Right renal cortex interstitium (tissue), 3 donors: ENCODE measurements around the gene GSTCD. TPM values are rescaled to one million over a fixed set of nuclear protein-coding genes. Genes with fewer than 3 reads are reported as not detected.
"Not testable (repeated sequence)": the region's sequence is repeated elsewhere in the genome, so short reads cannot be mapped to it uniquely, and the experiment has no call there.

Experiments used
- DNase-seq, 3 donors: peaks; one replicate each; pipeline ENCODE4 v3.0.0-alpha.2; 2013; ENCODE audit warnings: low read depth in 3 of 3, low spot score in 2 of 3
- polyA plus RNA-seq, 3 donors: library from polyadenylated mRNA; unstranded; fragments of 120-200 nt; gene quantifications; one replicate each; pipeline ENCODE4 v1.2.1, GENCODE V29; 2013; ENCODE audit not compliant: insufficient read length in 3 of 3

The GSTCD gene
- 10 to 100 TPM; 16.1 to 19.8 (median 16.3) TPM for polyA plus RNA-seq

- DNase-seq: peak; percentile 89 to 91 (median 91)
Measured at GRCh38 chr4:105708181-105709080, at the start of gene GSTCD, which contains the start of gene INTS12. GSTCD (plus strand) TSS chr4:105708784; CDS start chr4:105717614, 8,830 bp downstream. INTS12 (minus strand) TSS chr4:105708689; CDS start chr4:105700005, 8,684 bp downstream.

GRCh38 chr4:105659190-105659589, 49.4 kb upstream of the GSTCD start:
- DNase-seq: no peak

GRCh38 chr4:105661028-105661427, 47.6 kb upstream of the GSTCD start:
- DNase-seq: no peak

- DNase-seq: no peak
Measured at GRCh38 chr4:105662935-105663675, 45.5 kb upstream of the GSTCD start.

GRCh38 chr4:105666693-105667092, 41.9 kb upstream of the GSTCD start:
- DNase-seq: no peak

GRCh38 chr4:105670684-105671083, 37.9 kb upstream of the GSTCD start:
- DNase-seq: no peak

GRCh38 chr4:105671301-105671700, 37.3 kb upstream of the GSTCD start:
- DNase-seq: no peak

- DNase-seq: no peak
Measured at GRCh38 chr4:105674011-105674410, 34.6 kb upstream of the GSTCD start.

GRCh38 chr4:105677709-105678108, 30.9 kb upstream of the GSTCD start:
- DNase-seq: no peak

GRCh38 chr4:105679186-105679585, 29.4 kb upstream of the GSTCD start:
- no peak for DNase-seq

- no peak for DNase-seq
Measured at GRCh38 chr4:105683038-105683437, 25.5 kb upstream of the GSTCD start.

- no peak for DNase-seq
Measured at GRCh38 chr4:105686571-105686970, 22.0 kb upstream of the GSTCD start.

- DNase-seq: not testable (repeated sequence)
Measured at GRCh38 chr4:105694812-105695211, 13.8 kb upstream of the GSTCD start.

GRCh38 chr4:105695832-105696231, 12.8 kb upstream of the GSTCD start:
- DNase-seq: not testable (repeated sequence)

- no peak for DNase-seq
Measured at GRCh38 chr4:105698607-105699006, 10.0 kb upstream of the GSTCD start.

- no peak for DNase-seq
Measured at GRCh38 chr4:105707782-105708180, 803 bp upstream of the GSTCD start.

GRCh38 chr4:105709081-105709450, 482 bp downstream of the GSTCD start:
- DNase-seq: peak in 1 of 3 donors; percentile 18

GRCh38 chr4:105710012-105710600, 1.5 kb downstream of the GSTCD start:
- no peak for DNase-seq

- no peak for DNase-seq
Measured at GRCh38 chr4:105710678-105711077, 2.1 kb downstream of the GSTCD start.

GRCh38 chr4:105712766-105713165, 4.2 kb downstream of the GSTCD start:
- DNase-seq: no peak

GRCh38 chr4:105714071-105714521, 5.5 kb downstream of the GSTCD start:
- DNase-seq: no peak
